Measurements from ENCODE around the gene DNM3. TPM values are rescaled to one million over a fixed set of nuclear protein-coding genes. Genes with fewer than 3 reads are reported as not detected.

Gene DNM3
- total RNA-seq, 2 experiments from 2014 or later: 1.6 to 1.8 TPM

- no peak overlapping the region for H3K27ac Mint-ChIP-seq
- no peaks in the 10 kb centered on the region for H3K9me3 Mint-ChIP-seq
- H3K9me3 ChIP-seq (ENCODE audit: control insufficient read depth in 1 of 2, insufficient read depth in 1 of 2, low read length in 2 of 2): no peaks in the 10 kb centered on the region
- no peaks in the 10 kb centered on the region for H3K36me3 Mint-ChIP-seq (ENCODE audit: low read depth)
- POLR2A ChIA-PET: interaction anchor here (0.6 kb wide), 1 partner anchor 71 kb away, joined by 3 read pairs; no protein-coding TSS in a partner anchor
- no peaks in the 10 kb centered on the region for H3K36me3 ChIP-seq (ENCODE audit: insufficient read depth, low read length)
- intact Hi-C loops (cut with DNase I, micrococcal nuclease): no loop called here
- H3K27me3 Mint-ChIP-seq: no peaks in the 10 kb centered on the region
- H3K4me3 Mint-ChIP-seq: no peak overlapping the region
- no peak overlapping the region for H3K4me3 ChIP-seq (ENCODE audit: low read length)
- ATAC-seq (ENCODE audit: poor library complexity) (no peak), DNase-seq (no peak)
- no peaks in the 10 kb centered on the region for H3K4me1 ChIP-seq (ENCODE audit: insufficient read depth, low read length)
- H3K27me3 ChIP-seq (ENCODE audit: control insufficient read depth in 1 of 2, insufficient read depth in 2 of 2, low read length in 2 of 2): no peaks in the 10 kb centered on the region
- no peak overlapping the region for H3K27ac ChIP-seq (ENCODE audit: low read depth in 1 of 2, low read length in 2 of 2)
- TF ChIP-seq CTCF (IDR thresholded peaks at IDR 0.05): no peak
- CTCF ChIA-PET: no interaction called here
- no peaks in the 10 kb centered on the region for H3K4me1 Mint-ChIP-seq (ENCODE audit: low read depth)
These were observed 298.8 kb downstream of the DNM3 start for GRCh38 chr1:172140072-172140471.

- no peaks in the 10 kb centered on the region for H3K9me3 ChIP-seq (ENCODE audit: control insufficient read depth in 1 of 2, insufficient read depth in 1 of 2, low read length in 2 of 2)
- Mint-ChIP-seq H3K4me1 (ENCODE audit: low read depth) (no peaks in the 10 kb centered on the region), H3K27me3 (no peaks in the 10 kb centered on the region), H3K9me3 (no peaks in the 10 kb centered on the region), H3K27ac (no peak overlapping the region), H3K4me3 (no peak overlapping the region), H3K36me3 (ENCODE audit: low read depth) (no peaks in the 10 kb centered on the region)
- no peaks in the 10 kb centered on the region for H3K4me1 ChIP-seq (ENCODE audit: insufficient read depth, low read length)
- intact Hi-C loops (cut with DNase I, micrococcal nuclease): no loop called here
- H3K27ac ChIP-seq (ENCODE audit: low read depth in 1 of 2, low read length in 2 of 2): no peak overlapping the region
- POLR2A ChIA-PET: no interaction called here
- no peaks in the 10 kb centered on the region for H3K36me3 ChIP-seq (ENCODE audit: insufficient read depth, low read length)
- H3K27me3 ChIP-seq (ENCODE audit: control insufficient read depth in 1 of 2, insufficient read depth in 2 of 2, low read length in 2 of 2): no peaks in the 10 kb centered on the region
- no peak for TF ChIP-seq CTCF (IDR thresholded peaks at IDR 0.05)
- H3K4me3 ChIP-seq (ENCODE audit: low read length): no peak overlapping the region
- ATAC-seq (ENCODE audit: poor library complexity) (no peak), DNase-seq (no peak)
- CTCF ChIA-PET: no interaction called here
These were observed 299.3 kb downstream of the DNM3 start for GRCh38 chr1:172140591-172140990.

- no peak for TF ChIP-seq CTCF (IDR thresholded peaks at IDR 0.05)
- no peaks in the 10 kb centered on the region for H3K4me1 ChIP-seq (ENCODE audit: insufficient read depth, low read length)
- no peak for ATAC-seq (ENCODE audit: poor library complexity)
- Mint-ChIP-seq H3K4me3 (no peak overlapping the region), H3K27ac (no peak overlapping the region), H3K9me3 (no peaks in the 10 kb centered on the region), H3K27me3 (no peaks in the 10 kb centered on the region), H3K4me1 (ENCODE audit: low read depth) (no peaks in the 10 kb centered on the region), H3K36me3 (ENCODE audit: low read depth) (no peaks in the 10 kb centered on the region)
- intact Hi-C loops (cut with DNase I, micrococcal nuclease): no loop called here
- no peak for DNase-seq
- H3K27ac ChIP-seq (ENCODE audit: low read depth in 1 of 2, low read length in 2 of 2): no peak overlapping the region
- H3K4me3 ChIP-seq (ENCODE audit: low read length): no peak overlapping the region
- no peaks in the 10 kb centered on the region for H3K27me3 ChIP-seq (ENCODE audit: control insufficient read depth in 1 of 2, insufficient read depth in 2 of 2, low read length in 2 of 2)
- POLR2A ChIA-PET: no interaction called here
- no peaks in the 10 kb centered on the region for H3K36me3 ChIP-seq (ENCODE audit: insufficient read depth, low read length)
- no peaks in the 10 kb centered on the region for H3K9me3 ChIP-seq (ENCODE audit: control insufficient read depth in 1 of 2, insufficient read depth in 1 of 2, low read length in 2 of 2)
- CTCF ChIA-PET: interaction anchor here (1.0 kb wide), 1 partner anchor 34 kb away, joined by 3 read pairs; no protein-coding TSS in a partner anchor
These were observed 300.1 kb downstream of the DNM3 start for GRCh38 chr1:172141341-172141881.

All from CD4-positive, alpha-beta T cell (primary cell).